Transverse colon (tissue), 4 donors: ENCODE results near the gene CRYBA4. TPM values are rescaled to one million over a fixed set of nuclear protein-coding genes. Genes with fewer than 3 reads are reported as not detected.

Experiments
- DNase-seq: peaks from one replicate; pipeline ENCODE4 v3.0.0-alpha.2; 2019
- H3K27ac ChIP-seq, 4 donors: fragments of 200-600 bp; sonication (generic); 2 replicates each; pipeline ENCODE4 v1.5.1; 2016 to 2018; ENCODE audit warnings: inconsistent platforms in 4 of 4
- H3K27me3 ChIP-seq: fragments of 200-600 bp; sonication (generic); 2 replicates; pipeline ENCODE4 v1.5.1; 2017; ENCODE audit warnings: inconsistent platforms
- H3K36me3 ChIP-seq, 4 donors: fragments of 200-600 bp; sonication (generic); 2 replicates each; pipeline ENCODE4 v1.5.1; 2017 to 2019; ENCODE audit warnings: inconsistent platforms in 4 of 4
- H3K4me1 ChIP-seq, 4 donors: fragments of 200-600 bp; sonication (generic); 2 replicates each; pipeline ENCODE4 v1.5.1; 2017 to 2020; ENCODE audit warnings: inconsistent platforms in 4 of 4
- H3K4me3 ChIP-seq, 4 donors: fragments of 200-600 bp; sonication (generic); 1 replicate in 1 of 4; 2 replicates in 3 of 4; pipeline versions ENCODE4 v1.5.1 to v1.6.1; 2017 to 2019; ENCODE audit warnings: inconsistent platforms in 4 of 4
- H3K9me3 ChIP-seq, 2 donors: fragments of 200-600 bp; sonication (generic); 2 replicates each; pipeline ENCODE4 v1.5.1; 2017 to 2019; ENCODE audit warnings: inconsistent platforms in 2 of 2
- EP300 ChIP-seq: sonication (generic); formaldehyde crosslinking; IDR thresholded peaks from one replicate; pipeline ENCODE4 v1.6.1; 2017; ENCODE audit warnings: antibody characterized with exemption, low read depth
- POLR2A ChIP-seq: fragments of 450-650 bp; IDR thresholded peaks from one replicate; pipeline ENCODE4 v1.6.1; 2016; ENCODE audit warnings: antibody characterized with exemption, mild to moderate bottlenecking, moderate library complexity
- POLR2AphosphoS5 ChIP-seq, 3 donors: sonication (generic); formaldehyde crosslinking; IDR thresholded peaks; one replicate each; pipeline ENCODE4 v1.6.1; 2016; ENCODE audit warnings: antibody characterized with exemption in 3 of 3
- WGBS, 2 donors: methylation state at CpG; one replicate each; pipeline ENCODE4 v1.1.5; 2018; ENCODE audit warnings: low coverage in 1 of 2; 5-methylcytosine and 5-hydroxymethylcytosine counted together
- in situ Hi-C, 4 donors: fragments of 200-750 bp; cut with MboI; loops; one replicate each; pipeline versions ENCODE4 v1.15.0 to v1.15.1; 2017; ENCODE audit warnings: low sequenced_read_pairs in 3 of 4, low pct_ligation_motif_present in 1 of 4, low pct_unique_long_range_greater_than_20kb in 1 of 4
- intact Hi-C: fragments of 100-400 bp; cut with DNase I; formaldehyde crosslinking; loops from one replicate; pipeline ENCODE4 v1.15.1; 2023; ENCODE audit warnings: low total_unique reads
- total RNA-seq, 4 donors: library from RNA; depleted of rRNA; stranded (reverse); fragments of >200 nt; gene quantifications; one replicate each; pipeline ENCODE4 v1.1.0, GENCODE V29; 2016
- TF ChIP-seq, protein P1 (sequence below), 5 experiments: fragments of 200-600 bp in 3 of 5; fragments of 450-650 bp in 2 of 5; sonication (generic) in 3 of 5; IDR thresholded peaks; 1 replicate in 2 of 5; 2 replicates in 3 of 5; pipeline ENCODE4 v1.5.1; 2016 to 2017; ENCODE audit warnings: antibody characterized with exemption in 5 of 5, inconsistent platforms in 3 of 5, mild to moderate bottlenecking in 2 of 5, moderate library complexity in 1 of 5

Gene CRYBA4
- total RNA-seq, 4 donors from 2014 or later, result not detected

DNA sequence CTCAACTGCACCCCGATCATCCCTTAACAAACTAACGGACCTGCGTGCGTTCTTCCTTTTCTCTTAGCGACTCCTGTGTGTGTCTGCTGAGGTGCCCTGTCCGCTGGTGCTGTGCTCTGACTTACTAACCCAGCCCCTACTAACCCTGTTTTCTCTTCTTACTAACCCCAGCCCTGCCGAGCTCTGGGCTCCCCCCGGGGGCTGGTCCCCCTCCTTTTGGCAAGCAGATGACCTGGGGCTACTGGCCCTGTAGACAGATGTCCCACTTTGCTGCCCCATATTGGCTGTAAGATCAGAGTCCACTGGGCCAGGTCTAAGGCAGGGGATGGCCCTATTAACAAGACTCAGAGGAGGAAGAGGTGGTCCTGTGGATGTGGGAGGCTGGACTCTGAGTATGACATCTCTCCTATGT, 50.3 kb downstream of the CRYBA4 start:
- whole genome bisulfite sequencing, 2 donors, result 74 to 93% methylated on average over 8 of the region's 8 CpGs
- Histone ChIP-seq H3K9me3 (no peaks in the 10 kb centered on the region), H3K27ac (peak overlapping the region; percentile 92 to 97 (median 96)), H3K36me3 (no peaks in the 10 kb centered on the region), H3K27me3 (no peaks in the 10 kb centered on the region), H3K4me1 (peaks cover 9 to 30% (median 23%) of the 10 kb centered on the region in 4 donors), H3K4me3 (peak overlapping the region in 3 of 4 donors; percentile 58 to 86 (median 70))
- intact Hi-C loops, result no loop called here
- TF ChIP-seq, protein P1, sequence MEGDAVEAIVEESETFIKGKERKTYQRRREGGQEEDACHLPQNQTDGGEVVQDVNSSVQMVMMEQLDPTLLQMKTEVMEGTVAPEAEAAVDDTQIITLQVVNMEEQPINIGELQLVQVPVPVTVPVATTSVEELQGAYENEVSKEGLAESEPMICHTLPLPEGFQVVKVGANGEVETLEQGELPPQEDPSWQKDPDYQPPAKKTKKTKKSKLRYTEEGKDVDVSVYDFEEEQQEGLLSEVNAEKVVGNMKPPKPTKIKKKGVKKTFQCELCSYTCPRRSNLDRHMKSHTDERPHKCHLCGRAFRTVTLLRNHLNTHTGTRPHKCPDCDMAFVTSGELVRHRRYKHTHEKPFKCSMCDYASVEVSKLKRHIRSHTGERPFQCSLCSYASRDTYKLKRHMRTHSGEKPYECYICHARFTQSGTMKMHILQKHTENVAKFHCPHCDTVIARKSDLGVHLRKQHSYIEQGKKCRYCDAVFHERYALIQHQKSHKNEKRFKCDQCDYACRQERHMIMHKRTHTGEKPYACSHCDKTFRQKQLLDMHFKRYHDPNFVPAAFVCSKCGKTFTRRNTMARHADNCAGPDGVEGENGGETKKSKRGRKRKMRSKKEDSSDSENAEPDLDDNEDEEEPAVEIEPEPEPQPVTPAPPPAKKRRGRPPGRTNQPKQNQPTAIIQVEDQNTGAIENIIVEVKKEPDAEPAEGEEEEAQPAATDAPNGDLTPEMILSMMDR (IDR thresholded peaks at IDR 0.05), result no peak
- TF ChIP-seq EP300 (no peak), POLR2A (no peak), POLR2AphosphoS5 (IDR thresholded peaks at IDR 0.05) (no peak)
- DNase-seq, result peak; percentile 21
- in situ Hi-C loops, result no loop called here

GRCh38 chr22:26672590-26673468, 51.1 kb downstream of the CRYBA4 start:
- TF ChIP-seq POLR2A (peak; percentile 66), EP300 (peak; percentile 3), POLR2AphosphoS5 (IDR thresholded peaks at IDR 0.05) (peak; percentile 57 to 75 (median 68))
- TF ChIP-seq, protein P1 (IDR thresholded peaks at IDR 0.05), result peak; percentile 40 to 70 (median 48)
- DNase-seq, result peak; percentile 95
- H3K27ac ChIP-seq, result peak overlapping the region; percentile 92 to 97 (median 96)
- in situ Hi-C loops, result no loop called here
- H3K27me3 ChIP-seq, result no peaks in the 10 kb centered on the region
- H3K4me3 ChIP-seq, result peak overlapping the region; percentile 58 to 86 (median 70)
- H3K36me3 ChIP-seq, result no peaks in the 10 kb centered on the region
- 0 to 1% methylated on average over 6 to 35 of the region's 36 CpGs for WGBS, 2 donors
- intact Hi-C loops, result no loop called here
- H3K4me1 ChIP-seq, result peaks cover 9 to 30% (median 23%) of the 10 kb centered on the region in 4 donors
- no peaks in the 10 kb centered on the region for H3K9me3 ChIP-seq

- peak overlapping the region; percentile 58 to 86 (median 70) for H3K4me3 ChIP-seq
- peak overlapping the region; percentile 92 to 97 (median 96) for H3K27ac ChIP-seq
- intact Hi-C loops (no loop called here), in situ Hi-C loops (no loop called here)
- peaks cover 9 to 30% (median 23%) of the 10 kb centered on the region in 4 donors for H3K4me1 ChIP-seq
- TF ChIP-seq EP300, result no peak
- TF ChIP-seq POLR2AphosphoS5 (IDR thresholded peaks at IDR 0.05), result no peak
- TF ChIP-seq POLR2A, result no peak
- TF ChIP-seq, protein P1 (IDR thresholded peaks at IDR 0.05), result no peak
- WGBS, 2 donors, result 13 to 25% methylated on average over 3 to 4 of the region's 4 CpGs
- no peaks in the 10 kb centered on the region for H3K36me3 ChIP-seq
- H3K27me3 ChIP-seq, result no peaks in the 10 kb centered on the region
- DNase-seq, result peak; percentile 22
- H3K9me3 ChIP-seq, result no peaks in the 10 kb centered on the region
Measured at GRCh38 chr22:26673486-26673885, 51.7 kb downstream of the CRYBA4 start.

- intact Hi-C loops (no loop called here), in situ Hi-C loops (no loop called here)
- H3K27me3 ChIP-seq, result no peaks in the 10 kb centered on the region
- H3K36me3 ChIP-seq, result no peaks in the 10 kb centered on the region
- peaks cover 9 to 30% (median 23%) of the 10 kb centered on the region in 4 donors for H3K4me1 ChIP-seq
- peak overlapping the region in 1 of 4 donors; percentile 86 for H3K4me3 ChIP-seq
- WGBS, 2 donors, result 67 to 73% methylated on average over 4 to 9 of the region's 9 CpGs
- H3K9me3 ChIP-seq, result no peaks in the 10 kb centered on the region
- TF ChIP-seq POLR2A, result no peak
- peak; percentile 19 for DNase-seq
- peak overlapping the region; percentile 92 to 97 (median 96) for H3K27ac ChIP-seq
Measured at GRCh38 chr22:26674211-26675190, 52.7 kb downstream of the CRYBA4 start.
